Thoracic aorta (tissue), 2 donors: ENCODE results near the gene DHX9. TPM values are rescaled to one million over a fixed set of nuclear protein-coding genes. Genes with fewer than 3 reads are reported as not detected.

Experiments
- ATAC-seq: fragments of 150-250 bp; one replicate; pipeline ENCODE4 v1.8.0; 2017; ENCODE audit warnings: low read depth; ENCODE audit not compliant: insufficient number of reproducible peaks, low FRiP score
- DNase-seq: peaks from one replicate; pipeline ENCODE4 v3.0.0-alpha.2; 2020; ENCODE audit warnings: low spot score
- H3K27ac ChIP-seq, 2 donors: fragments of 200-600 bp; sonication (generic); 1 replicate in 1 of 2; 2 replicates in 1 of 2; pipeline ENCODE4 v1.5.1; 2016; ENCODE audit warnings: mild to moderate bottlenecking in 2 of 2, moderate library complexity in 2 of 2
- H3K27me3 ChIP-seq: fragments of 200-600 bp; sonication (generic); replicated peaks from 2 replicates; pipeline ENCODE4 v1.6.0; 2016; ENCODE audit warnings: mild to moderate bottlenecking; ENCODE audit not compliant: insufficient read depth
- H3K36me3 ChIP-seq: fragments of 200-600 bp; sonication (generic); one replicate; pipeline ENCODE4 v1.5.1; 2016
- H3K4me1 ChIP-seq, 2 donors: fragments of 200-600 bp; sonication (generic); 1 replicate in 1 of 2; 2 replicates in 1 of 2; pipeline versions ENCODE4 v1.5.1 to v1.6.0; 2016; ENCODE audit warnings: low read depth in 2 of 2, mild to moderate bottlenecking in 1 of 2; ENCODE audit not compliant: control insufficient read depth in 1 of 2
- H3K4me3 ChIP-seq: fragments of 200-600 bp; sonication (generic); 2 replicates; pipeline ENCODE4 v1.5.1; 2016; ENCODE audit warnings: mild to moderate bottlenecking
- H3K9me3 ChIP-seq: fragments of 200-600 bp; sonication (generic); 2 replicates; pipeline ENCODE4 v1.5.1; 2016
- total RNA-seq, 2 donors: library from RNA; depleted of rRNA; stranded (reverse); fragments of >200 nt; gene quantifications; one replicate each; pipeline versions ENCODE4 v1.1.0 to v1.2.3, GENCODE V29; 2016
- TF ChIP-seq, protein P1 (sequence below): fragments of 200-600 bp; sonication (generic); IDR thresholded peaks from one replicate; pipeline ENCODE4 v1.5.1; 2019; ENCODE audit warnings: antibody characterized with exemption

The DHX9 gene
- total RNA-seq, 2 donors from 2014 or later, result 62.7 to 67.9 TPM

DNA sequence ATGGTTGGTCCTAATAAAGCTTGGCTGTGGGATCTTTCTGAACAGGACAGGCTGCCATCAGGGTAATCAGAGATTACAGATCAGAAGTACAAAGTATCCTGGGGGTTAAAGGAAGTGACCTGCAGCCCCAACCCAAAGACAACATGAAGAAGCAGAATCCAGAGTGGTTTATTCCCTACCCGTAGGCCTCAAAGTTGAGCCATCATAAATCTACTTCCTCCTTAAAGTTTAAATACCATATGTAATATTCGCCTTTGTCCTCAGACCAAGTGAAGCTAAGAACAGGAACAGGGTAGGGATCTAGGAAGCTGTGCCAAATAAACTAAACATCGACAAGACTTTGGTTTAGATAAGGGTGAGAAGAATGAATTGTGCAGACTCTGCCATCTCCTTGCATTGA, 15.9 kb upstream of the DHX9 start:
- H3K36me3 ChIP-seq, result peaks cover 5% of the 10 kb centered on the region

DNA sequence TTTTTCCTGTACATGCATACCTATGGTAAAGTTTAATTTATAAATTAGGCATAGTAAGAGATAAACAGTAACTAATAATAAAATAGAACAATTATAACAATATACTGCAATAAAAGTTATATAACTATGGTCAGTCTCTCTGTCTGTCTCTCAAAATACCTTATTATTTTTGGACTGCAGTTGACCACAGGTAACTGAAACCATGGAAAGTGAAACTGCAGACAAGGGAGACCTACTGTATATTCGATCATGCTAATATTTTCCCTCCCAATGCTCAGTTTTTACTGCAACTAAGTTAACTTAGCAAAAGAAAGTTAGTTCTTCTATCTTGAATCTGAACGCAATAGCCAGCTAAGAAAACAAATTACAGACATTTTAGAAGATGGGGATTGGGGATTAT, 12.3 kb upstream of the DHX9 start:
- H3K36me3 ChIP-seq, result no peaks in the 10 kb centered on the region

More for the DNA sequence above, 15.9 kb upstream of the DHX9 start:
- Histone ChIP-seq H3K27ac (no peak overlapping the region), H3K9me3 (no peaks in the 10 kb centered on the region), H3K4me3 (no peak overlapping the region), H3K27me3 (no peaks in the 10 kb centered on the region), H3K4me1 (no peaks in the 10 kb centered on the region)
- TF ChIP-seq, protein P1, sequence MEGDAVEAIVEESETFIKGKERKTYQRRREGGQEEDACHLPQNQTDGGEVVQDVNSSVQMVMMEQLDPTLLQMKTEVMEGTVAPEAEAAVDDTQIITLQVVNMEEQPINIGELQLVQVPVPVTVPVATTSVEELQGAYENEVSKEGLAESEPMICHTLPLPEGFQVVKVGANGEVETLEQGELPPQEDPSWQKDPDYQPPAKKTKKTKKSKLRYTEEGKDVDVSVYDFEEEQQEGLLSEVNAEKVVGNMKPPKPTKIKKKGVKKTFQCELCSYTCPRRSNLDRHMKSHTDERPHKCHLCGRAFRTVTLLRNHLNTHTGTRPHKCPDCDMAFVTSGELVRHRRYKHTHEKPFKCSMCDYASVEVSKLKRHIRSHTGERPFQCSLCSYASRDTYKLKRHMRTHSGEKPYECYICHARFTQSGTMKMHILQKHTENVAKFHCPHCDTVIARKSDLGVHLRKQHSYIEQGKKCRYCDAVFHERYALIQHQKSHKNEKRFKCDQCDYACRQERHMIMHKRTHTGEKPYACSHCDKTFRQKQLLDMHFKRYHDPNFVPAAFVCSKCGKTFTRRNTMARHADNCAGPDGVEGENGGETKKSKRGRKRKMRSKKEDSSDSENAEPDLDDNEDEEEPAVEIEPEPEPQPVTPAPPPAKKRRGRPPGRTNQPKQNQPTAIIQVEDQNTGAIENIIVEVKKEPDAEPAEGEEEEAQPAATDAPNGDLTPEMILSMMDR, result no peak
- ATAC-seq, result no peak
- no peak for DNase-seq

DNA sequence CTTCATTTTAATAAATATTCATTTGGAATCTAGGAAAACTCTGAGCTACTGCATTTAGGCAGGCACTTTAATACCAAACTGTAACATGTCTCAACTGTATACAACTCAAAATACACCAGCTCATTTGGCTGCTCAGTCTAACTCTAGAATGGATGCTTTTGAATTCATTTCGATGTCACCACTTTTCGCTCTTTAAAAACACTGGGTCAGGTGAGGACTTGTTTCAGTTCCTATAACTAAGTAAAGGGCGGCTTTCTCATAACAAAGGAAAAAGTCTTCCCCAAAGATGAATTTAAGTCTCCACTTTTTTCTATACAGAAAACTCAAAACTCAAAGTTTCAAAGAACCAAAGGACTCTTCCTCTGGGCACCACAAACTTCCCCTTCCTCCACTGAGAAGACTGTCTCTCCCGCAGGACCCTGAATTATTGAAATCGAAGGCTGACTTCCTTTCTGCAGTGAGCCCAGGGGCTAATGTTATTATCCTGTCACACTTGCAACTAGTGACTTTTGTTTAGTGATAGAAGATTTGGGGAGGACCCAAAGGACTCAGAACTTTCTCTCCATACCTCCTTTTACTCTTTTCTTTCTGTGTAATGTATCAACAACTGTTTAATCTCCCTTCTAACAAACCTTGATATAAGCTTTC, 9.7 kb upstream of the DHX9 start:
- Histone ChIP-seq H3K27me3 (no peaks in the 10 kb centered on the region), H3K9me3 (no peaks in the 10 kb centered on the region), H3K36me3 (no peaks in the 10 kb centered on the region), H3K4me1 (no peaks in the 10 kb centered on the region), H3K4me3 (no peak overlapping the region), H3K27ac (no peak overlapping the region)
- ATAC-seq, result no peak
- DNase-seq, result no peak
- TF ChIP-seq, protein P1, result no peak

More for the DNA sequence above, 12.3 kb upstream of the DHX9 start:
- ATAC-seq (no peak), DNase-seq (no peak)
- no peak overlapping the region for H3K27ac ChIP-seq
- no peaks in the 10 kb centered on the region for H3K4me1 ChIP-seq
- H3K27me3 ChIP-seq, result no peaks in the 10 kb centered on the region
- TF ChIP-seq, protein P1, result no peak
- no peaks in the 10 kb centered on the region for H3K9me3 ChIP-seq
- no peak overlapping the region for H3K4me3 ChIP-seq

DNA sequence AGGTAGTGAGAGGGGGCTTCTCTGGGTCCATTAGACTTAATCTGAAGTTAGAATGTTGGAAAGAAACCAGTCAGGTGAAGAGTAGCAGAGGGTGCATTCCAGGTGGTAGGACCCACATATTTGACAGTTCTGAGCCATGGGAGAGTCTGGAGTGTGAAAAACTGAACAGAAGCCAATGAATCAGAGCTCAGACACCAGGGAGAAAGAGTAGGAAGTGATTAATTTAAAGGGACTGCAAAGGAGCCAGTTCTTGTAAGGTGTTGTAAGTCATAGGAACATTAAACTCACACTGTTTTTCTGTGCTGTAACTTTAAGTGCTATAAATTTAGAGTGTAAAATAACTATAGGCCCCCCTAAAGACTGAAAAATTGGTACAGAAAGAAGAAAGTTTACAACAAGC, 5.9 kb upstream of the DHX9 start:
- TF ChIP-seq, protein P1, result no peak
- no peak for ATAC-seq
- H3K27me3 ChIP-seq, result no peaks in the 10 kb centered on the region
- no peak overlapping the region for H3K27ac ChIP-seq
- DNase-seq, result no peak
- H3K9me3 ChIP-seq, result no peaks in the 10 kb centered on the region
- H3K4me3 ChIP-seq, result no peak overlapping the region
- H3K36me3 ChIP-seq, result no peaks in the 10 kb centered on the region
- H3K4me1 ChIP-seq, result no peaks in the 10 kb centered on the region

DNA sequence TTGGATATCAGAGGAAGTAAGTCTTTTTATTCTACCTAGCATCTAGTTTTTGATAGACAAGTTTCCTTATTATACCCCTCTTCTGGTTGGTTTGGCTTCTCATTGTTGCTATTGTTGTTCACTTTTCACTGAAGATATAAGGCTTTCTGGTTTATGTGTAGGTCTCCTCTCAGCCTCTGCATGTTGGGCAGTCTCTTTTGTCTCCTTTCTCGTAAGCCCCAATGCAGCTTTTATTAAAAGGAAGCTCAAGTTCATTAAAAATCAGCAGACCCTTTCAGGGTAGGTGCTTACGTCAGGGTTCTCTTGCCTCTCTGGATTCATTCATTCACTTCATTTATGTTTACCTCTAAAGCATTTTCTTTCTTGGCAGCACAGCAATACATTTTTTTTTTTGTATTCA, 4.8 kb upstream of the DHX9 start:
- H3K4me1 ChIP-seq, result peaks cover 0 to 3% of the 10 kb centered on the region in 2 donors
- H3K36me3 ChIP-seq, result no peaks in the 10 kb centered on the region
- no peak overlapping the region for H3K27ac ChIP-seq
- DNase-seq, result no peak
- H3K4me3 ChIP-seq, result no peak overlapping the region
- TF ChIP-seq, protein P1, result no peak
- ATAC-seq, result no peak
- no peaks in the 10 kb centered on the region for H3K27me3 ChIP-seq
- no peaks in the 10 kb centered on the region for H3K9me3 ChIP-seq
